GM12801 (cell line): ENCODE results near the gene C13orf42.

Experiments used
- CTCF ChIP-seq: IDR thresholded peaks from one replicate; pipeline ENCODE4 v1.5.1; 2011; ENCODE audit warnings: control low read depth; ENCODE audit not compliant: insufficient read length; ENCODE audit errors: extremely low read depth

The C13orf42 gene

GRCh38 chr13:51101636-51102235, 9.3 kb downstream of the C13orf42 start:
- TF ChIP-seq CTCF = no peak

- no peak for TF ChIP-seq CTCF
Measured at GRCh38 chr13:51097353-51098043, 13.6 kb downstream of the C13orf42 start.

DNA sequence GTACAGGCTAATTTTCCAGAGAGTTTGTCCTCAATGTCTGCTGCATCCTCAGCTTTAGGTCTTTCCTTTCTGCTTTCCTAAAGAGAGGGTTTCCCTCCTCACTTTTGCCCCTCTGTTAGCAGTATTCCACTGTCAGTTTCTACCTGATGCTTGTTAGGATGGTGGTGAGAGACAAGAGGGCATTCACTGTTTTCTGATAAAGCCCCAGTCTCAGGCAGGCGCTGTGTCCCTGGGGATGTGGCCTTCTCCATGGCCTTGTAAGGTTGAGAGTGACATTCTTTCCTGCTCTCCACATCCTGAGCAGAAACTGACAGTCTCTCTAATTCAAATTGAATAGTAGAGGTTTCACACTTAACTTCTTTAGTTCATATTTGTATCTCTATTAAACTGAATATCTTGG, 14.9 kb downstream of the C13orf42 start:
- TF ChIP-seq CTCF = no peak

DNA sequence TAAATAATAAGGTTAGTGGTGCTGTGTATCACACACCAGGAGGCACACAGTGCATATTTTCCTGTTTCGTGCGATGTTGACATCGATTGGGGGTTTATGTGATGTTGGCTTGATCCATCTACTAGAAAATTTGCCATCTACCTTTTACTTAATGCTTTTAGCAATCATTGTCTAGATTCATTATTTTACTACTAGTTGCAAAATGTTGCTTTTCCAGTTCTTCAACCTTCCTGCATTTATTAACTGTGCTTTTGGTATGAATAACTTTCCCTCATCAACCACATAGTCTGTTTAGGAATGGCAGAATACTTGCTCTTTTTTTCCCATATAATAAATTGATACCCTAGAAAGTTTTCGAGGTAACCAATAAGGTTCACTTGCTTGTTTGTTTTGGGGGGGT, 17.5 kb downstream of the C13orf42 start:
- TF ChIP-seq CTCF = no peak

GRCh38 chr13:51091839-51092238, 19.2 kb downstream of the C13orf42 start:
- TF ChIP-seq CTCF = no peak

GRCh38 chr13:51083706-51084105, 27.4 kb downstream of the C13orf42 start:
- no peak for TF ChIP-seq CTCF

- no peak for TF ChIP-seq CTCF
Measured at GRCh38 chr13:51071493-51071892, 39.6 kb downstream of the C13orf42 start.
